Cortex of kidney (tissue), 1 donor: ENCODE results near the gene CMTM4.
"Not testable (repeated sequence)": the region's sequence is repeated elsewhere in the genome, so short reads cannot be mapped to it uniquely, and the experiment has no call there.

Experiments used
- DNase-seq: peaks from one replicate; lab custom pipeline; 2025; lab: John Stamatoyannopoulos, UW

CMTM4 gene

DNA sequence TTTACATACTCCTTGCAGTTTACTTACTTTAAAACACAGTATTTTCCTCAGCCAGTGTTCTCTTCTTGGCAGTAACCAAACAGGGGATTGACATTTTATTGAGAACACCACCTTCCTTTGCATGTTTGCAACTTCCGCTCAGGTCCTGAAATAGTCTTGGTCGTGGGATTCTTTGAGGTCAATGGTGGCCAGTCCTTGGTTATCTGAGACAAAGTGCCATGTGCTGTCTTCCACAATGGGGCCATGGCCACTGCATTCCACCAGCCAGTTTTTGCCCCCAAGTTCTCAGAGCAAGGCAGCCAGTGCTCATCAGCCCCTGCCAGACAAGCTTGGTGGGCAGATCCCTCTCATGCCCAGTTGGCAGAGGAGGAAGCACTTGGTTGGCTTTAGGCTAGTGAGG, 22.9 kb downstream of the CMTM4 start:
- DNase-seq, result no peak

- no peak for DNase-seq
Observed at GRCh38 chr16:66670691-66671388, 25.7 kb downstream of the CMTM4 start.

DNA sequence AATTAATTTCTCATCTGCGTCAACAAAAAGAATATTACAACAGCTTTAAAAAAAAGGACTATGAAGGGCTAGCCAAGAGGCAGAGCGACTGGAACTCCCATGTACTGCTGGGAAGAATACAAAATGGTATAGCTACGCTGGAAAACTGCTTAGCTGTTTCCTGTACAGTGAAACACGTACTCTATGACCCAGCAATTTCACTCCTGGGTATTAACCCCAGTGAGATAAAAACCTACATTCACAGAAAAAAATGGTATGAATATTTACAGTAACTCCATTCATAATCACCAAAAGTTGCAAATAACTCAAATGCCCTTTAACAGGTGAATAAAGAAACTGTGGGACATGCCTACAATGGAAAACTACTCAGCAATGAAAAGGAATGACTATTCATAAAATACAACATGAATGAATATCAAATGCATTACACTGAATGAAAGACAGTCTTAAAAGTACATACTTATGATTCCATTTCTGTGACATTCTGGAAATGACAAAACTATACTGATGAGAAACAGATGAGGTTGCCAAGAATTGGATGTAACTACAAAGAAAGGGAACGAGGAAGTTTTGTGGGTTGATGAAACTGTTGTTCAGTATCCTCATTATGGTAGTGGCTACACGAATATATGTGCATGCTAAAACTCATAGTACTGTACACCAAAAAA, 27.6 kb downstream of the CMTM4 start:
- DNase-seq, result no peak

- DNase-seq, result no peak
Observed at GRCh38 chr16:66667944-66668343, 28.6 kb downstream of the CMTM4 start.

GRCh38 chr16:66662445-66663194, 33.9 kb downstream of the CMTM4 start:
- no peak for DNase-seq

DNA sequence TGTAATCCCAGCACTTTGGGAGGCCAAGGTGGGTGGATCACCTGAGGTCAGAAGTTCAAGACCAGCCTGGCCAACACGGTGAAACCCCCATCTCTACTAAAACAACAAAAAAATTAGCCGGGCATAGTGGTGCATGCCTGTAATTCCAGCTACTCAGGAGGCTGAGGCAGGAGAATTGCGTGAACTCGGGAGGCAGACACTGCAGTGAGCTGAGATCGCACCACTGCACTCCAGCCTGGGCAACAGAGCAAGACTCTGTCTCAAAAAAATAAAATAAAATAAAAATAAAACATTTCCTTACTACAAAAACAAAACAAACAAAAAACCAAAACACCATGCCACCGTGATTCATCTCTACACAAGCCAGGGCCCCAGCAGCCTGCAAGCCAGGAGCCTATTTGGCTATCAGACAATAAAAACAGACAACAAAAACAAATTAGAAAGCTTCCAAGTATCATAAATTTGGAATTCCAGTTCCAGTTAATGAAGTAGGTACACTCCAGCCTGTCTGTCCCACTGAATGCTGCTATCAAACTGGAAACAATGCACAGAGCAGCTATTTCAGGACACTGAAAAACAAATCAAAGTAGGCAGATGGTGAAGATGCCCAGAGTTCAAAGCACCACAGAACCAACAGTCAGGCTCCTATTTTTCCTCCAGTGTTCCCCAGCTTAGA, 34.7 kb downstream of the CMTM4 start:
- DNase-seq, result not testable (repeated sequence)

DNA sequence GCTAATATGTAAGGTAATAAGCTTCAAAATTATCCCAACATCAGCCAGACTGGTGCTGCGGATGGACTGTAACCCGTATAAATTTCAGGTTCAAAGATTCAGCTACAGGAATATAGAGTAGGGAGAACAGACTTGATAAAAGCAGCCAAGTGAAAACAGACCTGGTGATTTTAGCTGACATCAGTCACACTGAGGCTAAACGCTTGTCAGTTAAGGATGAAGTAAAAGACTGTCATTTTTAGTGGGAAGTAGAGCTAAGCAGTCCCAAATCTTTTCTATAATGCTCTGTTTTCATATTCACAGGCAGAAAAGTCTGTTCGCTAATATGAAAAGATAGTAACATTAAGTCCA, 35.4 kb downstream of the CMTM4 start:
- no peak for DNase-seq

GRCh38 chr16:66660422-66661209, 35.9 kb downstream of the CMTM4 start:
- DNase-seq, result no peak

DNA sequence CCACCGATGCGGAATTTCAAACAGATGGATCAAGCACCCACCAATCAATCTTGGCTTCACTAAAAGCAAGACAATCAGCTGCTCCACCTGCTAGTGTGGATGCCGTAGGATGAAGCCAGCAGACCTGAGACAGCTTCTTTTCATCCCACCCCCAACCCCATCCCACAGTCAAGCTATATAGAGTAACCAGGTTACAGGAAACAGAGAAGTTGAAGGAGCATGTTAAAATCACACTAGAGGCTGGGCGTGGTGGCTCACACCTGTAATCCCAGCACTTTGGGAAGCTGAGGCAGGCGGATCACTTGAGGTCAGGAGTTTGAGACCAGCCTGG, 37.7 kb downstream of the CMTM4 start:
- no peak for DNase-seq

DNA sequence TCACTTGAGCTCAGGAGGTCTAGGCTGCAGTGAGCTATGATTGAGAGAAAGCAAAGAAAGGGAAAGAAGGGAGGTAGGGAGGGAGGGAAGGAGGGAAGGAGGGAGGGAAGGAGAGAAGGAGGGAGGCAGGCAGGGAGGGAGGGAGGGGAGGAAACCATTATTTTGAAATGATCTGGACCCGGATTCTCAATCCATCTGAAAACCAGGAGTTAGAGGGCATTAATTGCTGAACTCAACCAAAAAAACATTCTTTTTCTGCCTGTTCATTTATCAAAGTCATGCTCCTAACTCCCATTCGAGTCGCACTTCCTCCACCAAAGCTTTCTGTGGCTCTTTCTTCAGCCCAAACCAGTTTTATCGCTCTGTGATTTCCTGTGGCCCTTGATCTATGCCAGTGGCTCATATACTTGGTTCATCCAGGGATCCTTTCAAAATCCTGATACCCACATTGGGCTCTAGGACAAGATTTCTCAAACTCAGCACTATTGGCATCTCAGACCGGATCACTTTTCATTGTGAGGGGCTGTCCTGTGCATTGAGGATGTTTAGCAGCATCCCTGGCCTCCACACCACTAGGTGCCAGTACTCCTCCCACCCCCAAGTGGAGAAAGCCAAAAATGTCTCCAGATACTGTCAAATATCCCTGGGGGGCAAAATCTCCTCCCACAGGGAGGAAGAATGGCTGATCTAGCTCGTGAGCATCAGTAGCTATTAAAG, 38.2 kb downstream of the CMTM4 start:
- DNase-seq, result no peak

GRCh38 chr16:66656547-66656946, 40.0 kb downstream of the CMTM4 start:
- DNase-seq, result no peak

DNA sequence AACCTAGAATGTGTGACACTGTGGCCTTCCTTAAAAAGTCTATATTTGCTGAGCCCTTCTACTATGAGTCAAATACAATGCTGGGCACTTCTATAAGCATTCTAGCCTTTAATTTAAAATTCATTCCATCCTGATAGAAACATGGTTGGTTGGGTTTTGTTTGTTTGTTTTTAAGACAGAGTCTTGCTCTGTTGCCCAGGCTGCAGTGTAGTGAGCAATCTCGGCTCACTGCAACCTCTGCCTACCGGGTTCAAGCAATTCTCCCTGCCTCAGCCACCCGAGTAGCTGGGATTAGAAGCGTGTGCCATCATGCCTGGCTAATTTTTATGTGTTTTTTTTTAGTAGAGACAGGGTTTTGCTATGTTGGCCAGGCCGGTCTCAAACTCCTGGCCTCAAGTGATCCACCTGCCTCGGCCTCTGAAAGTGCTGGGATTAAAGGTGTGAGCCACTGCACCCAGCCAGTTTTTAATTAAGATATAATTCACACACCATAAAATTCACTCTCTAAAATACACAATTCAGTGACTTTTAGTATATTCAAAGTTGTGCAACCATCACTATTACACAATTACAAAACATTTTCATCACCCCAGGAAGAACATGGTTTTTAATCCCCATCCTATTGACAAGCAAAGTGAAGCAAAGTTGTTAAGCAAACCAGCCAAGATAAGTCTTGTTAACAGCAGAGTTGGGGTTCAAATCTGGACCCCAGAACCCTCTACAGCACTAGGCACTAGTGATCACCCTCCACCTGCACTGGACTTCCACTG, 42.8 kb downstream of the CMTM4 start:
- DNase-seq, result no peak

- DNase-seq, result no peak
Observed at GRCh38 chr16:66652661-66653360, 43.7 kb downstream of the CMTM4 start.

GRCh38 chr16:66651965-66652364, 44.6 kb downstream of the CMTM4 start:
- DNase-seq, result no peak

DNA sequence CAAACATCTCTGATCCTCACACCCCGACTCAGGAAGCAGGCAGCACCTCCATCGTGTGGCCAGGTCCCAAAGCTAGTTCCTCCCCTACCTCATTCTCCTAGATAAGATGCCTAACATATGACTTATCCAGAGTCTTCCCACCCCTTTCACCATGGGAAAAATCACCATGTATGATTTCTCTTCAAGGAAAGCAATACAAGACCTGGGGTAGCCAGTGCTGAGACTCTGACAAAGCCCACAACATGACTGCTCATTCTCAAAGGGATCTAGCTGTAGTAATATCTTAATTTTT, 45.1 kb downstream of the CMTM4 start:
- DNase-seq, result no peak

GRCh38 chr16:66650707-66651473, 45.7 kb downstream of the CMTM4 start:
- no peak for DNase-seq

DNA sequence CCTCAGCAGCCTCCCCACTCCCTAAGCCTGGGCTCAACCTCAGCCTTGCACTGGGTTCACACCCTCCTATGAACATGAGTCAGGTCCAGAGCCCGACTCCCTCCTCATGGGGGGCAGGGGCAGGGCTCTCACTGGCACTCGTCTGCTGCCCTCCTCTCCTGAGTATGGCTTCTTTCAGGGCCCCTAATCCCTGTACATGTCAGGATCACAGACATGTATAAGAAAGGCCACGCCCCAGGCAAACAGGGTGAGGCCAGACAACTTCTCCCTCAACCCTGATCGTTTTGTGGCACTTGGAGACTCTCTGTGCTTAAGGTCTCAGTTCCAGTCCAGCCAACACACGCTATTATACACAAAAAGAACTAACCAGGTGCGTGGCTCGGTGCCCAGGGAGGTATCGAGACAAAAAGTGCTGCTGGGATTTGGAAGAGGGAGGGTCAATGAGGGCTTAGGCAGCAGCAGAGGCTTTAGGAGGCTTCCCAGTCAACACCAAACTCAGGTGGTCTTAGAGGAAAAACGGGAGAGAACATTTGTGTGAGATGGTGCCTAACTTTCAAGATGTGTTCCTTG, 46.8 kb downstream of the CMTM4 start:
- DNase-seq, result no peak

GRCh38 chr16:66649167-66649566, 47.4 kb downstream of the CMTM4 start:
- DNase-seq, result no peak

DNA sequence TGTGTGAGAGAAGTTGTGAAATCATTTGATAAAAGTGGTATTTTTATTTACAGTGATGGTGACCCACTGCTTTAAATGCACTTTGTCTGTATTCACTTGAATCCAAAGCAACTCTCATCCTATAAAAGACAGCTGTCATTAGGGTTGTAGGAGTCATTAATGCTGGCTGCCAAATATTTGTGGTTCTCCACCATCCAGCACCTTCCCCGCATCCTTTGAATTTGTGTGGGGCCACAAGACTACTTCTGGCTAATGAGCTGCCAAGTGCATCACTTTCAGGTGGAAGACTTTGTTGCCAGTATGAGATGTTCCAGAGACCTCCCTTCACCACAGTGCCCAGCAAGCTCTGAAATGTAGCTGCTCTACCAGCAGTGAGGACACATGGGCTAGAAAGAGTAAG, 48.7 kb downstream of the CMTM4 start:
- DNase-seq, result no peak
